GM19397 (cell line): ENCODE results near the gene RAP1GAP.

Experiments used
- ATAC-seq: cut with Tn5 transposase; IDR thresholded peaks from one replicate; pipeline ENCODE4 v1.9.1; 2021; ENCODE audit warnings: mild to moderate bottlenecking, moderate library complexity; ENCODE audit not compliant: unreplicated experiment

RAP1GAP gene

GRCh38 chr1:21630571-21631343, 38.4 kb downstream of the RAP1GAP start:
- ATAC-seq = no peak

GRCh38 chr1:21629971-21630370, 39.2 kb downstream of the RAP1GAP start:
- no peak for ATAC-seq

GRCh38 chr1:21628798-21629393, 40.3 kb downstream of the RAP1GAP start:
- ATAC-seq = no peak

GRCh38 chr1:21626921-21627339, 42.2 kb downstream of the RAP1GAP start:
- no peak for ATAC-seq

- no peak for ATAC-seq
Observed at GRCh38 chr1:21625390-21626190, 43.6 kb downstream of the RAP1GAP start.

- no peak for ATAC-seq
Observed at GRCh38 chr1:21624571-21625389, 44.4 kb downstream of the RAP1GAP start.

GRCh38 chr1:21623410-21623961, 45.7 kb downstream of the RAP1GAP start:
- ATAC-seq = no peak

- no peak for ATAC-seq
Observed at GRCh38 chr1:21622466-21623315, 46.5 kb downstream of the RAP1GAP start.

GRCh38 chr1:21621761-21622436, 47.3 kb downstream of the RAP1GAP start:
- no peak for ATAC-seq

- no peak for ATAC-seq
Observed at GRCh38 chr1:21621051-21621450, 48.1 kb downstream of the RAP1GAP start.

- no peak for ATAC-seq
Observed at GRCh38 chr1:21620496-21620895, 48.7 kb downstream of the RAP1GAP start.

GRCh38 chr1:21620011-21620410, 49.1 kb downstream of the RAP1GAP start:
- ATAC-seq = no peak

- no peak for ATAC-seq
Observed at GRCh38 chr1:21619375-21619947, 49.7 kb downstream of the RAP1GAP start.

GRCh38 chr1:21618561-21619374, 50.4 kb downstream of the RAP1GAP start:
- ATAC-seq = no peak

- ATAC-seq = no peak
Observed at GRCh38 chr1:21618059-21618458, 51.1 kb downstream of the RAP1GAP start.

GRCh38 chr1:21617126-21617738, 51.9 kb downstream of the RAP1GAP start:
- ATAC-seq = no peak

GRCh38 chr1:21616372-21616771, 52.8 kb downstream of the RAP1GAP start:
- ATAC-seq = no peak
